HPDE6-E6E7 (cell line): ENCODE data around the gene DPM3.
"Not testable (repeated sequence)": the region's sequence is repeated elsewhere in the genome, so short reads cannot be mapped to it uniquely, and the experiment has no call there.

Source experiments
- DNase-seq: peaks from one replicate; pipeline ENCODE4 v3.0.0; 2011; ENCODE audit warnings: missing footprints; ENCODE audit errors: extremely low spot score

DPM3 gene

GRCh38 chr1:155175281-155175926, 35.1 kb upstream of the DPM3 start:
- no peak for DNase-seq

GRCh38 chr1:155174324-155175280, 34.3 kb upstream of the DPM3 start:
- no peak for DNase-seq

- no peak for DNase-seq
These were observed 33.4 kb upstream of the DPM3 start, which contains the start of gene TRIM46 for GRCh38 chr1:155173478-155174323. TRIM46 (plus strand) TSS chr1:155173849; CDS start chr1:155173967, 118 bp downstream.

GRCh38 chr1:155172732-155173477, 32.6 kb upstream of the DPM3 start, which contains the start of gene KRTCAP2:
KRTCAP2 (minus strand) TSS chr1:155173304; CDS start chr1:155173224, 80 bp downstream.
- DNase-seq, result peak; percentile 97

- DNase-seq, result no peak
These were observed 31.8 kb upstream of the DPM3 start for GRCh38 chr1:155171836-155172731.

GRCh38 chr1:155170806-155171205, 30.5 kb upstream of the DPM3 start:
- DNase-seq, result no peak

GRCh38 chr1:155170101-155170785, 29.9 kb upstream of the DPM3 start:
- DNase-seq, result no peak

GRCh38 chr1:155169541-155169940, 29.2 kb upstream of the DPM3 start:
- DNase-seq, result no peak

- no peak for DNase-seq
These were observed 28.3 kb upstream of the DPM3 start for GRCh38 chr1:155168456-155169210.

- DNase-seq, result not testable (repeated sequence)
These were observed 27.7 kb upstream of the DPM3 start for GRCh38 chr1:155168105-155168445.

GRCh38 chr1:155167166-155168104, 27.1 kb upstream of the DPM3 start:
- DNase-seq, result peak; percentile 61

- DNase-seq, result no peak
These were observed 26.3 kb upstream of the DPM3 start for GRCh38 chr1:155166471-155167165.

- no peak for DNase-seq
These were observed 25.7 kb upstream of the DPM3 start for GRCh38 chr1:155166051-155166470.

- DNase-seq, result not testable (repeated sequence)
These were observed 24.3 kb upstream of the DPM3 start for GRCh38 chr1:155164625-155165024.

- not testable (repeated sequence) for DNase-seq
These were observed 23.5 kb upstream of the DPM3 start for GRCh38 chr1:155163785-155164184.

GRCh38 chr1:155162631-155163030, 22.3 kb upstream of the DPM3 start:
- DNase-seq, result not testable (repeated sequence)

GRCh38 chr1:155160128-155160527, 19.8 kb upstream of the DPM3 start:
- no peak for DNase-seq
